Measurements from ENCODE around the gene ABL1.

Gene ABL1

GRCh38 chr9:130860458-130861316 lies 25.6 kb downstream of the ABL1 start:
- Histone ChIP-seq H3K27ac (ENCODE audit: insufficient read depth, low read length, poor library complexity, severe bottlenecking) (no peak overlapping the region), H3K4me3 (ENCODE audit: insufficient read depth, low read depth, low read length, poor library complexity, severe bottlenecking) (no peak overlapping the region), H3K36me3 (ENCODE audit: control insufficient read depth, insufficient read depth, low read length) (no peaks in the 10 kb centered on the region), H3K9me3 (ENCODE audit: control insufficient read depth, low read length) (no peaks in the 10 kb centered on the region), H3K27me3 (replicated peaks; ENCODE audit: control insufficient read depth, insufficient read depth, low read length, poor library complexity, severe bottlenecking) (no peaks in the 10 kb centered on the region), H3K4me1 (ENCODE audit: control insufficient read depth, insufficient read depth, low read length, poor library complexity, severe bottlenecking) (no peaks in the 10 kb centered on the region)
- DNase-seq, result no peak

DNA sequence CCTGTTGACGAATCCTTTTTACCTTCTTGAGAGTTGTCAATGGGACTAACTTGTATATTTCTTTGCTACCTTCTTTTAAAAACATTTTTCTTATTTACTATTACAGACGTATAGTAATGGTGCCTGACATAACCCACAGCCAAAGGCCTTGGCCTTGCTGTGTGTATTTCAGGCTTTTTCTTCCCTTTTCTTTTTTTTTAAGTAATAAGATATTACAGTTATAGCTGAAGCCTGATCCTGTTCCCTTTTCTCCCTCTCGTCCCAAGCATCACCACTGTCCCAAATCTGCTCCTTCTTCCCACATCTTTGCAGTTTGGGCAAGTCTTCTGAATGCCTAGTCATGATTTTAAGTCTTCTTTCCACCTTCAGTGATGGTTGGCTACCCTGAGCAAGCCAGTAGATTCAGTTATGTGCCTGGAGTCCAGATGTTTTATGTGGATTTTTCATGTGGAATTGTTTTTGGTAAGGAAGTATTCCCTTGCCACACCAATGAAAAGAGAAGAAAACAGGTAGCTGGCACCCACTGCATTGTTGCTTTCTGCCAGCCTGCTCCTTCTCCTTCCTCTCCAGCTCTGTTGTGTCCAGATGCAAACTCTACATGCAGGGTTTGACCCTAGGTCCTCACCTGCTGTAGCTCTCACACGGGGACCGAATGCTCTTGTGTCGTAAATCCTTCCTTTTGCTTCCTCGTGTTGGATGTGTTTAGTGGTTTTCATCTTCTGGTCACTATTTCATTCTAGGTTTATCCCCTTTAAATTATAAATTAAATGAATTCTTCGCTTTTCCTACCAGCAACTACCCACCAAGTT lies 26.5 kb downstream of the ABL1 start:
- Histone ChIP-seq H3K9me3 (ENCODE audit: control insufficient read depth, low read length) (no peaks in the 10 kb centered on the region), H3K4me1 (ENCODE audit: control insufficient read depth, insufficient read depth, low read length, poor library complexity, severe bottlenecking) (no peaks in the 10 kb centered on the region), H3K36me3 (ENCODE audit: control insufficient read depth, insufficient read depth, low read length) (no peaks in the 10 kb centered on the region), H3K27ac (ENCODE audit: insufficient read depth, low read length, poor library complexity, severe bottlenecking) (no peak overlapping the region), H3K27me3 (replicated peaks; ENCODE audit: control insufficient read depth, insufficient read depth, low read length, poor library complexity, severe bottlenecking) (no peaks in the 10 kb centered on the region), H3K4me3 (ENCODE audit: insufficient read depth, low read depth, low read length, poor library complexity, severe bottlenecking) (no peak overlapping the region)
- DNase-seq, result no peak

DNA sequence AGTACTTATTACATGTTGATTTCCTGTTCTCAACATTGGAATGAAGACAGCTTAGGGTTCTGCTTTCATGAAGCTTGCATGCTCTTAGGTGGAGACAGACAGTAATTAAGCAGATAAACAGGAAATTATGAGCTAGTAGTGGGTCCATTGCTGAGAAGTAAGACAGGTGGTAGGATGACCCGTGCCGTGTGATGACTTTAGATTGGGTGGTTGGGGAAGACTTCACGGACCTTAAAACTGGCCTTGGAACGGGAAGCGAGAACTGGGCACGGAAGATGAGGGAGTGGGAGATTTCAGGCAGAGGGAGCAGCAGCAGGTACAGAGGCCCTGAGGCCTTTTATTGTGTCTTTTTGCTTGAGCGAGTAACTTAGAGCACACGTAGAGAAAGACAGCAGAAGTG lies 27.2 kb downstream of the ABL1 start:
- Histone ChIP-seq H3K36me3 (ENCODE audit: control insufficient read depth, insufficient read depth, low read length) (no peaks in the 10 kb centered on the region), H3K9me3 (ENCODE audit: control insufficient read depth, low read length) (no peaks in the 10 kb centered on the region), H3K27ac (ENCODE audit: insufficient read depth, low read length, poor library complexity, severe bottlenecking) (no peak overlapping the region), H3K27me3 (replicated peaks; ENCODE audit: control insufficient read depth, insufficient read depth, low read length, poor library complexity, severe bottlenecking) (no peaks in the 10 kb centered on the region), H3K4me1 (ENCODE audit: control insufficient read depth, insufficient read depth, low read length, poor library complexity, severe bottlenecking) (no peaks in the 10 kb centered on the region), H3K4me3 (ENCODE audit: insufficient read depth, low read depth, low read length, poor library complexity, severe bottlenecking) (no peak overlapping the region)
- no peak for DNase-seq

GRCh38 chr9:130862747-130863146 lies 27.7 kb downstream of the ABL1 start:
- H3K27me3 ChIP-seq (replicated peaks; ENCODE audit: control insufficient read depth, insufficient read depth, low read length, poor library complexity, severe bottlenecking), result no peaks in the 10 kb centered on the region
- H3K4me1 ChIP-seq (ENCODE audit: control insufficient read depth, insufficient read depth, low read length, poor library complexity, severe bottlenecking), result no peaks in the 10 kb centered on the region
- H3K4me3 ChIP-seq (ENCODE audit: insufficient read depth, low read depth, low read length, poor library complexity, severe bottlenecking), result no peak overlapping the region
- H3K9me3 ChIP-seq (ENCODE audit: control insufficient read depth, low read length), result no peaks in the 10 kb centered on the region
- no peaks in the 10 kb centered on the region for H3K36me3 ChIP-seq (ENCODE audit: control insufficient read depth, insufficient read depth, low read length)
- no peak overlapping the region for H3K27ac ChIP-seq (ENCODE audit: insufficient read depth, low read length, poor library complexity, severe bottlenecking)
- DNase-seq, result no peak

GRCh38 chr9:130864541-130864940 lies 29.5 kb downstream of the ABL1 start:
- H3K4me1 ChIP-seq (ENCODE audit: control insufficient read depth, insufficient read depth, low read length, poor library complexity, severe bottlenecking), result no peaks in the 10 kb centered on the region
- H3K36me3 ChIP-seq (ENCODE audit: control insufficient read depth, insufficient read depth, low read length), result no peaks in the 10 kb centered on the region
- H3K9me3 ChIP-seq (ENCODE audit: control insufficient read depth, low read length), result no peaks in the 10 kb centered on the region
- H3K27me3 ChIP-seq (replicated peaks; ENCODE audit: control insufficient read depth, insufficient read depth, low read length, poor library complexity, severe bottlenecking), result no peaks in the 10 kb centered on the region
- DNase-seq, result no peak
- no peak overlapping the region for H3K4me3 ChIP-seq (ENCODE audit: insufficient read depth, low read depth, low read length, poor library complexity, severe bottlenecking)
- H3K27ac ChIP-seq (ENCODE audit: insufficient read depth, low read length, poor library complexity, severe bottlenecking), result no peak overlapping the region

- peaks cover 4% of the 10 kb centered on the region for H3K36me3 ChIP-seq (ENCODE audit: control insufficient read depth, insufficient read depth, low read length)
- no peaks in the 10 kb centered on the region for H3K9me3 ChIP-seq (ENCODE audit: control insufficient read depth, low read length)
- no peak overlapping the region for H3K4me3 ChIP-seq (ENCODE audit: insufficient read depth, low read depth, low read length, poor library complexity, severe bottlenecking)
- no peaks in the 10 kb centered on the region for H3K4me1 ChIP-seq (ENCODE audit: control insufficient read depth, insufficient read depth, low read length, poor library complexity, severe bottlenecking)
- no peaks in the 10 kb centered on the region for H3K27me3 ChIP-seq (replicated peaks; ENCODE audit: control insufficient read depth, insufficient read depth, low read length, poor library complexity, severe bottlenecking)
- DNase-seq, result no peak
- no peak overlapping the region for H3K27ac ChIP-seq (ENCODE audit: insufficient read depth, low read length, poor library complexity, severe bottlenecking)
Observed at GRCh38 chr9:130865921-130866320, 30.9 kb downstream of the ABL1 start.

GRCh38 chr9:130866474-130866965 lies 31.5 kb downstream of the ABL1 start:
- Histone ChIP-seq H3K27me3 (replicated peaks; ENCODE audit: control insufficient read depth, insufficient read depth, low read length, poor library complexity, severe bottlenecking) (no peaks in the 10 kb centered on the region), H3K27ac (ENCODE audit: insufficient read depth, low read length, poor library complexity, severe bottlenecking) (no peak overlapping the region), H3K9me3 (ENCODE audit: control insufficient read depth, low read length) (no peaks in the 10 kb centered on the region), H3K4me3 (ENCODE audit: insufficient read depth, low read depth, low read length, poor library complexity, severe bottlenecking) (no peak overlapping the region), H3K4me1 (ENCODE audit: control insufficient read depth, insufficient read depth, low read length, poor library complexity, severe bottlenecking) (no peaks in the 10 kb centered on the region), H3K36me3 (ENCODE audit: control insufficient read depth, insufficient read depth, low read length) (peaks cover 7% of the 10 kb centered on the region)
- DNase-seq, result peak in 1 of 3 donors; percentile 20

DNA sequence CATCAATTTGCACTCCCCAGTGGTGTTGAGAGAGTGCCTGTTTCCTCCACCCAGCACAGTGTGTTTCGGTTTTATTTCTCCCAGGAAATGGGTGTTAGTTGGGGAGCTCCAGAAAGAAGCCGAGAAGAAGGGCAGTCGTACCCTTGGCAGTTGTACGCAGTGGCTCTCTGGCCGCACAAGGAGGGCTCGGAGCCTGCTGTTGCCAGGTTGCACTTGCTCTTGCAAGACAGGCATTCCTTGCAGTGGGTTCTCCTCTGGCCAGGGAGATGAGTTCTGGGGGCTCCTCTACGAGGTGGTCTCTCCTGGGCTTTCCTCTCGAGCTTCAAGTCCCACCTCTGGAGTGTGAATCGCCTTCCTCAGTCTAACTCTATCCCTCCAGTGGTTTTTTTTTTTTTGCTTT lies 32.5 kb downstream of the ABL1 start:
- no peaks in the 10 kb centered on the region for H3K27me3 ChIP-seq (replicated peaks; ENCODE audit: control insufficient read depth, insufficient read depth, low read length, poor library complexity, severe bottlenecking)
- H3K4me1 ChIP-seq (ENCODE audit: control insufficient read depth, insufficient read depth, low read length, poor library complexity, severe bottlenecking), result no peaks in the 10 kb centered on the region
- H3K9me3 ChIP-seq (ENCODE audit: control insufficient read depth, low read length), result no peaks in the 10 kb centered on the region
- H3K36me3 ChIP-seq (ENCODE audit: control insufficient read depth, insufficient read depth, low read length), result peaks cover 12% of the 10 kb centered on the region
- no peak overlapping the region for H3K4me3 ChIP-seq (ENCODE audit: insufficient read depth, low read depth, low read length, poor library complexity, severe bottlenecking)
- no peak overlapping the region for H3K27ac ChIP-seq (ENCODE audit: insufficient read depth, low read length, poor library complexity, severe bottlenecking)
- DNase-seq, result no peak

DNA sequence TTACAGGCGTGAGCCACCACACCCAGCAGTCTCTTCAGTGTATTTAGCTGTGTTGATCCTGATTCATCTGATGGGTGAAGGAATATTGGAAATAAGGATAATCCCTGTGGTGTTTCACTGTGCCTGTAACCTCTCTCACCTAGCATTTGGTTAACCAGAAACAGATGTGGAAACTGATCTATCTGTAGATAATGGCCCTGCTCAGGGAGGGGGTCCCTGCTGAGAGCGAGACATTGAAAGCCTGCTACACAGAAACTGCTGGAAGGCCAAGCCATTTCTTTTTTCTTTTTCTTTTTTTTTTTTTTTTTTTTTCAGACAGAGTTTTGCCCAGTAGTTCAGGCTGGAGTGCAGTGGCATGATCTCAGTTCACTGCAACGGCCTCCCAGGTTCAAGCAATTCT lies 33.2 kb downstream of the ABL1 start:
- no peaks in the 10 kb centered on the region for H3K9me3 ChIP-seq (ENCODE audit: control insufficient read depth, low read length)
- H3K4me1 ChIP-seq (ENCODE audit: control insufficient read depth, insufficient read depth, low read length, poor library complexity, severe bottlenecking), result no peaks in the 10 kb centered on the region
- H3K27me3 ChIP-seq (replicated peaks; ENCODE audit: control insufficient read depth, insufficient read depth, low read length, poor library complexity, severe bottlenecking), result no peaks in the 10 kb centered on the region
- H3K4me3 ChIP-seq (ENCODE audit: insufficient read depth, low read depth, low read length, poor library complexity, severe bottlenecking), result no peak overlapping the region
- peaks cover 17% of the 10 kb centered on the region for H3K36me3 ChIP-seq (ENCODE audit: control insufficient read depth, insufficient read depth, low read length)
- no peak overlapping the region for H3K27ac ChIP-seq (ENCODE audit: insufficient read depth, low read length, poor library complexity, severe bottlenecking)
- DNase-seq, result no peak

GRCh38 chr9:130869250-130869649 lies 34.2 kb downstream of the ABL1 start:
- H3K4me3 ChIP-seq (ENCODE audit: insufficient read depth, low read depth, low read length, poor library complexity, severe bottlenecking), result no peak overlapping the region
- no peaks in the 10 kb centered on the region for H3K9me3 ChIP-seq (ENCODE audit: control insufficient read depth, low read length)
- no peak for DNase-seq
- no peak overlapping the region for H3K27ac ChIP-seq (ENCODE audit: insufficient read depth, low read length, poor library complexity, severe bottlenecking)
- no peaks in the 10 kb centered on the region for H3K27me3 ChIP-seq (replicated peaks; ENCODE audit: control insufficient read depth, insufficient read depth, low read length, poor library complexity, severe bottlenecking)
- peaks cover 27% of the 10 kb centered on the region for H3K36me3 ChIP-seq (ENCODE audit: control insufficient read depth, insufficient read depth, low read length)
- H3K4me1 ChIP-seq (ENCODE audit: control insufficient read depth, insufficient read depth, low read length, poor library complexity, severe bottlenecking), result no peaks in the 10 kb centered on the region

Data from effector memory CD4-positive, alpha-beta T cell (primary cell).